Liver (tissue), 9 donors: ENCODE data around the gene AP1G1. TPM values are rescaled to one million over a fixed set of nuclear protein-coding genes. Genes with fewer than 3 reads are reported as not detected.

ENCODE experiments used
- DNase-seq: peaks from one replicate; pipeline ENCODE4 v3.0.0-alpha.2; 2017; ENCODE audit warnings: low spot score
- H3K27ac ChIP-seq, 2 donors: one replicate each; pipeline ENCODE4 v1.7.0; 2013; ENCODE audit warnings: inconsistent platforms in 2 of 2, low read length in 2 of 2, control low read depth in 1 of 2, low read depth in 1 of 2, mild to moderate bottlenecking in 1 of 2
- H3K27me3 ChIP-seq, 4 donors: one replicate each; pipeline versions ENCODE4 v1.6.1 to v1.7.0; 2013; ENCODE audit warnings: low read length in 3 of 4, inconsistent platforms in 1 of 4, mild to moderate bottlenecking in 1 of 4, moderate library complexity in 1 of 4; ENCODE audit not compliant: control insufficient read depth in 4 of 4, insufficient read depth in 4 of 4
- H3K36me3 ChIP-seq, 4 donors: one replicate each; pipeline versions ENCODE4 v1.6.1 to v1.7.0; 2013; ENCODE audit warnings: low read length in 3 of 4, mild to moderate bottlenecking in 3 of 4, low read depth in 1 of 4, moderate library complexity in 1 of 4; ENCODE audit not compliant: control insufficient read depth in 4 of 4, insufficient read depth in 3 of 4
- H3K4me1 ChIP-seq, 4 donors: one replicate each; pipeline versions ENCODE4 v1.6.1 to v1.7.0; 2013; ENCODE audit warnings: low read length in 3 of 4, mild to moderate bottlenecking in 3 of 4, moderate library complexity in 1 of 4; ENCODE audit not compliant: control insufficient read depth in 4 of 4, insufficient read depth in 4 of 4
- H3K4me3 ChIP-seq, 3 donors: one replicate each; pipeline versions ENCODE4 v1.6.1 to v1.7.0; 2013; ENCODE audit warnings: low read length in 3 of 3, control low read depth in 1 of 3, low read depth in 1 of 3, mild to moderate bottlenecking in 1 of 3
- H3K9ac ChIP-seq, 2 donors: one replicate each; pipeline ENCODE4 v1.7.0; 2013; ENCODE audit warnings: low read length in 2 of 2, mild to moderate bottlenecking in 2 of 2, moderate library complexity in 2 of 2, control low read depth in 1 of 2, low read depth in 1 of 2
- H3K9me3 ChIP-seq, 4 donors: one replicate each; pipeline versions ENCODE4 v1.6.1 to v1.7.0; 2013; ENCODE audit warnings: low read length in 3 of 4; ENCODE audit not compliant: control insufficient read depth in 4 of 4
- ATF3 ChIP-seq: IDR thresholded peaks from 2 replicates; pipeline ENCODE4 v1.6.1; 2016; ENCODE audit warnings: antibody characterized with exemption
- CTCF ChIP-seq: fragments of 150-350 bp; IDR thresholded peaks from 2 replicates; pipeline ENCODE4 v1.5.1; 2017; ENCODE audit warnings: improper control_type of control experiment, low read depth, low read length; ENCODE audit not compliant: missing input control
- EGR1 ChIP-seq, 2 donors: IDR thresholded peaks; 2 replicates each; pipeline ENCODE4 v1.6.1; 2016 to 2018; ENCODE audit warnings: antibody characterized with exemption in 2 of 2, low read depth in 2 of 2
- FOXA2 ChIP-seq: IDR thresholded peaks from 2 replicates; pipeline ENCODE4 v1.6.1; 2016; ENCODE audit warnings: antibody characterized with exemption
- HNF4A ChIP-seq, 2 donors: conservative IDR thresholded peaks; 2 replicates each; pipeline ENCODE4 v1.6.1; 2016; ENCODE audit warnings: antibody characterized with exemption in 2 of 2, mild to moderate bottlenecking in 2 of 2
- HNF4G ChIP-seq: IDR thresholded peaks from 2 replicates; pipeline ENCODE4 v1.6.1; 2016; ENCODE audit warnings: antibody characterized with exemption
- JUND ChIP-seq, 2 donors: IDR thresholded peaks; 2 replicates each; pipeline ENCODE4 v1.6.1; 2016; ENCODE audit warnings: antibody characterized with exemption in 2 of 2
- MAX ChIP-seq: IDR thresholded peaks from 2 replicates; pipeline ENCODE4 v1.6.1; 2016; ENCODE audit warnings: antibody characterized with exemption
- RAD21 ChIP-seq, 2 donors: IDR thresholded peaks; 2 replicates each; pipeline ENCODE4 v1.6.1; 2016; ENCODE audit warnings: antibody characterized with exemption in 2 of 2, mild to moderate bottlenecking in 2 of 2
- REST ChIP-seq: IDR thresholded peaks from 2 replicates; pipeline ENCODE4 v1.6.1; 2016; ENCODE audit warnings: antibody characterized with exemption, mild to moderate bottlenecking
- RXRA ChIP-seq, 2 donors: IDR thresholded peaks; 2 replicates each; pipeline ENCODE4 v1.6.1; 2017 to 2018; ENCODE audit warnings: antibody characterized with exemption in 2 of 2, mild to moderate bottlenecking in 1 of 2
- SP1 ChIP-seq: IDR thresholded peaks from 2 replicates; pipeline ENCODE4 v1.6.1; 2018; ENCODE audit warnings: antibody characterized with exemption, mild to moderate bottlenecking
- TAF1 ChIP-seq: conservative IDR thresholded peaks from 2 replicates; pipeline ENCODE4 v1.6.1; 2016; ENCODE audit warnings: antibody characterized with exemption, mild to moderate bottlenecking
- YY1 ChIP-seq: IDR thresholded peaks from 2 replicates; pipeline ENCODE4 v1.6.1; 2016; ENCODE audit warnings: antibody characterized with exemption, mild to moderate bottlenecking
- ZBTB33 ChIP-seq: IDR thresholded peaks from 2 replicates; pipeline ENCODE4 v1.6.1; 2016; ENCODE audit warnings: antibody characterized with exemption
- WGBS: extraction: QIAGEN DNeasy Blood & Tissue Kit; methylation state at CpG from one replicate; pipeline ENCODE4 v1.1.7; 2013; 5-methylcytosine and 5-hydroxymethylcytosine counted together
- polyA plus RNA-seq, 2 donors: library from polyadenylated mRNA; stranded (reverse) in 1 of 2; unstranded in 1 of 2; fragments of 200-250 nt in 1 of 2; fragments of >200 nt in 1 of 2; fragmentation: Nextera tagmentation in 1 of 2; extraction: Ambion mirVana in 1 of 2; gene quantifications; one replicate each; pipeline versions ENCODE4 v1.2.1 to v1.2.3, GENCODE V29; 2013 to 2015
- total RNA-seq, 2 donors: library from RNA; depleted of rRNA; stranded (reverse); fragments of >200 nt; gene quantifications; one replicate each; pipeline ENCODE4 v1.2.3, GENCODE V29; 2014
- donor health status: healthy.
- donor health status: healthy.
- donor health status: healthy.
- donor health status: healthy.
- donor health status: healthy.

AP1G1 gene
- total and polyA plus RNA-seq, 4 donors, result 11.4 to 64.4 (median 32.8) TPM

GRCh38 chr16:71769222-71769621 is 39.4 kb downstream of the AP1G1 start:
- 100% methylated on average over 1 of the region's 1 CpG for WGBS
- TF ChIP-seq EGR1 (IDR thresholded peaks at IDR 0.05; ENCODE audit: low read depth in 2 of 2) (no peak), CTCF (no peak), FOXA2 (no peak), RAD21 (IDR thresholded peaks at IDR 0.05) (no peak), HNF4G (no peak), ZBTB33 (no peak), MAX (no peak), RXRA (IDR thresholded peaks at IDR 0.05) (no peak), ATF3 (no peak), SP1 (no peak), YY1 (no peak), REST (no peak), HNF4A (conservative IDR thresholded peaks at IDR 0.05) (no peak), JUND (IDR thresholded peaks at IDR 0.05) (no peak)
- Histone ChIP-seq H3K36me3 (peaks cover 12 to 61% (median 41%) of the 10 kb centered on the region in 4 donors), H3K4me1 (no peaks in the 10 kb centered on the region), H3K27me3 (no peaks in the 10 kb centered on the region), H3K4me3 (no peak overlapping the region), H3K9ac (no peak overlapping the region), H3K27ac (no peak overlapping the region), H3K9me3 (no peaks in the 10 kb centered on the region)
- no peak for DNase-seq

- 94% methylated on average over 3 of the region's 3 CpGs for WGBS
- H3K27ac ChIP-seq, result no peak overlapping the region
- DNase-seq, result no peak
- no peaks in the 10 kb centered on the region for H3K4me1 ChIP-seq
- H3K36me3 ChIP-seq, result peaks cover 12 to 63% (median 40%) of the 10 kb centered on the region in 4 donors
- H3K4me3 ChIP-seq, result no peak overlapping the region
- no peak for TF ChIP-seq TAF1
- no peak for TF ChIP-seq MAX
- no peak for TF ChIP-seq REST
- no peak for TF ChIP-seq ZBTB33
- TF ChIP-seq EGR1 (IDR thresholded peaks at IDR 0.05; ENCODE audit: low read depth in 2 of 2), result no peak
- TF ChIP-seq ATF3, result no peak
- no peaks in the 10 kb centered on the region for H3K27me3 ChIP-seq
- H3K9ac ChIP-seq, result no peak overlapping the region
- H3K9me3 ChIP-seq, result no peaks in the 10 kb centered on the region
Measured at GRCh38 chr16:71767060-71767900, 41.4 kb downstream of the AP1G1 start.
